H9 (cell line): Measurements from ENCODE around the gene RMI2. TPM values are rescaled to one million over a fixed set of nuclear protein-coding genes. Genes with fewer than 3 reads are reported as not detected.

ENCODE experiments used
- DNase-seq: peaks from one replicate; pipeline ENCODE4 v3.0.0-alpha.2; 2017
- H2AFZ ChIP-seq: one replicate; pipeline ENCODE4 v1.6.1; 2013; ENCODE audit warnings: mild to moderate bottlenecking, low read length, control low read depth, moderate library complexity
- H2AK5ac ChIP-seq: 2 replicates; pipeline ENCODE4 v1.6.1; 2013; ENCODE audit warnings: low read length, control low read depth, mixed read lengths; ENCODE audit not compliant: insufficient read length
- H2BK120ac ChIP-seq: one replicate; pipeline ENCODE4 v1.6.1; 2013; ENCODE audit warnings: low read depth, mild to moderate bottlenecking, low read length, control low read depth, inconsistent platforms; ENCODE audit not compliant: poor library complexity, severe bottlenecking
- H2BK12ac ChIP-seq: 2 replicates; pipeline ENCODE4 v1.6.1; 2013; ENCODE audit warnings: low read length, control low read depth, mixed read lengths, low read depth; ENCODE audit not compliant: insufficient read length
- H2BK15ac ChIP-seq: 2 replicates; pipeline ENCODE4 v1.6.1; 2013; ENCODE audit warnings: low read depth, low read length, control low read depth
- H2BK20ac ChIP-seq: one replicate; pipeline ENCODE4 v1.6.1; 2013; ENCODE audit warnings: low read depth, mild to moderate bottlenecking, low read length, control low read depth, inconsistent platforms; ENCODE audit not compliant: poor library complexity, severe bottlenecking
- H2BK5ac ChIP-seq: 2 replicates; pipeline ENCODE4 v1.6.1; 2013; ENCODE audit warnings: low read length, control low read depth, mixed read lengths; ENCODE audit not compliant: insufficient read length
- H3K14ac ChIP-seq: 2 replicates; pipeline ENCODE4 v1.6.1; 2013; ENCODE audit warnings: low read length, control low read depth; ENCODE audit not compliant: insufficient read depth
- H3K18ac ChIP-seq: 2 replicates; pipeline ENCODE4 v1.6.1; 2013; ENCODE audit warnings: low read depth, mild to moderate bottlenecking, mixed read lengths, low read length, control low read depth; ENCODE audit not compliant: insufficient read length
- H3K23ac ChIP-seq: 2 replicates; pipeline ENCODE4 v1.6.1; 2013; ENCODE audit warnings: low read length, control low read depth, mixed read lengths, low read depth; ENCODE audit not compliant: insufficient read length
- H3K23me2 ChIP-seq: 2 replicates; pipeline ENCODE4 v1.6.1; 2013; ENCODE audit warnings: low read depth, mild to moderate bottlenecking, mixed read lengths, low read length, control low read depth; ENCODE audit not compliant: insufficient read length, poor library complexity, severe bottlenecking
- H3K27ac ChIP-seq: 2 replicates; pipeline ENCODE4 v1.5.1; 2013; ENCODE audit warnings: low read length, control low read depth, mixed read lengths, low read depth; ENCODE audit not compliant: insufficient read length
- H3K27me3 ChIP-seq: 2 replicates; pipeline ENCODE4 v1.6.1; 2013; ENCODE audit warnings: low read length, control low read depth, inconsistent platforms; ENCODE audit not compliant: insufficient read depth
- H3K4ac ChIP-seq: 2 replicates; pipeline ENCODE4 v1.6.1; 2013; ENCODE audit warnings: low read depth, mild to moderate bottlenecking, control low read depth, inconsistent platforms, low read length, moderate library complexity
- H3K4me1 ChIP-seq: 2 replicates; pipeline ENCODE4 v1.6.1; 2013; ENCODE audit warnings: low read length, control low read depth, inconsistent platforms; ENCODE audit not compliant: insufficient read depth
- H3K4me2 ChIP-seq: 2 replicates; pipeline ENCODE4 v1.6.1; 2013; ENCODE audit warnings: low read length, control low read depth, mixed read lengths; ENCODE audit not compliant: insufficient read length, insufficient read depth
- H3K56ac ChIP-seq: 2 replicates; pipeline ENCODE4 v1.6.1; 2013; ENCODE audit warnings: low read depth, mild to moderate bottlenecking, mixed read lengths, low read length, control low read depth; ENCODE audit not compliant: insufficient read length
- H3K79me1 ChIP-seq: 2 replicates; pipeline ENCODE4 v1.6.1; 2013; ENCODE audit warnings: low read depth, mild to moderate bottlenecking, moderate library complexity, low read length, control low read depth, inconsistent platforms; ENCODE audit not compliant: insufficient read depth, poor library complexity, severe bottlenecking
- H3K79me2 ChIP-seq: 2 replicates; pipeline ENCODE4 v1.6.1; 2013; ENCODE audit warnings: low read length, control low read depth, inconsistent platforms; ENCODE audit not compliant: insufficient read depth
- H3K9ac ChIP-seq: 2 replicates; pipeline ENCODE4 v1.6.1; 2013; ENCODE audit warnings: low read length, control low read depth, mixed read lengths; ENCODE audit not compliant: insufficient read length; ENCODE audit errors: extremely low read depth
- H3K9me3 ChIP-seq: one replicate; pipeline ENCODE4 v1.6.1; 2013; ENCODE audit warnings: low read depth, low read length, inconsistent platforms; ENCODE audit not compliant: control insufficient read depth
- H3T11ph ChIP-seq: one replicate; pipeline ENCODE4 v1.6.1; 2013; ENCODE audit warnings: mild to moderate bottlenecking, low read length, control low read depth, inconsistent platforms
- H4K20me1 ChIP-seq: one replicate; pipeline ENCODE4 v1.6.1; 2013; ENCODE audit not compliant: control insufficient read depth, insufficient read length, insufficient read depth
- H4K5ac ChIP-seq: 2 replicates; pipeline ENCODE4 v1.6.1; 2013; ENCODE audit warnings: low read depth, mild to moderate bottlenecking, mixed read lengths, low read length, control low read depth; ENCODE audit not compliant: insufficient read length
- H4K8ac ChIP-seq: replicated peaks from 2 replicates; pipeline ENCODE4 v1.6.1; 2013; ENCODE audit warnings: low read length, control low read depth, mixed read lengths, low read depth; ENCODE audit not compliant: insufficient read length
- H4K91ac ChIP-seq: 2 replicates; pipeline ENCODE4 v1.6.1; 2013; ENCODE audit warnings: low read depth, mild to moderate bottlenecking, moderate library complexity, mixed read lengths, low read length, control low read depth; ENCODE audit not compliant: insufficient read length
- H3K27ac Mint-ChIP-seq, 3 experiments: 2 replicates in 2 of 3; 3 replicates in 1 of 3; pipeline ENCODE4 v1.8.0; 2020 to 2021; ENCODE audit warnings: mixed read lengths in 3 of 3, mild to moderate bottlenecking in 1 of 3, moderate library complexity in 1 of 3
- H3K27me3 Mint-ChIP-seq: 2 replicates; pipeline ENCODE4 v1.8.0; 2021; ENCODE audit warnings: low read depth, mild to moderate bottlenecking, moderate library complexity, mixed read lengths
- H3K36me3 Mint-ChIP-seq, 3 experiments: 2 replicates in 2 of 3; 3 replicates in 1 of 3; pipeline ENCODE4 v1.8.0; 2020 to 2021; ENCODE audit warnings: low read depth in 3 of 3, mixed read lengths in 3 of 3; ENCODE audit not compliant: insufficient read depth in 1 of 3
- H3K4me1 Mint-ChIP-seq, 2 experiments: 2 replicates each; pipeline ENCODE4 v1.8.0; 2020; ENCODE audit warnings: mixed read lengths in 2 of 2
- H3K4me3 Mint-ChIP-seq, 2 experiments: 2 replicates in 1 of 2; 3 replicates in 1 of 2; pipeline ENCODE4 v1.8.0; 2020 to 2021; ENCODE audit warnings: mild to moderate bottlenecking in 2 of 2, mixed read lengths in 2 of 2, moderate library complexity in 1 of 2
- H3K9me3 Mint-ChIP-seq, 2 experiments: 2 replicates in 1 of 2; 3 replicates in 1 of 2; pipeline ENCODE4 v1.8.0; 2020; ENCODE audit warnings: mild to moderate bottlenecking in 2 of 2, mixed read lengths in 2 of 2, moderate library complexity in 1 of 2
- CTCF ChIP-seq: fragments of 200-600 bp; sonication (generic); conservative IDR thresholded peaks from 3 replicates; pipeline ENCODE4 v1.8.0; 2021; ENCODE audit warnings: antibody characterized with exemption, mild to moderate bottlenecking
- WGBS: extraction: QIAGEN DNeasy Blood & Tissue Kit; methylation state at CpG from one replicate; pipeline ENCODE4 v1.1.7; 2013; ENCODE audit warnings: missing lambda C conversion rate, low lambda C conversion rate, mixed read lengths; ENCODE audit not compliant: insufficient read length; ENCODE audit errors: extremely low coverage; 5-methylcytosine and 5-hydroxymethylcytosine counted together
- total RNA-seq: library from RNA; stranded (reverse); gene quantifications from 2 replicates; pipeline ENCODE4 v1.2.1, GENCODE V29; 2021

The RMI2 gene
- total RNA-seq, 1 experiment from 2014 or later: 57.6 TPM

GRCh38 chr16:11319529-11320146, 25.6 kb upstream of the RMI2 start:
- Histone ChIP-seq H4K8ac (no peak overlapping the region), H3K9me3 (no peaks in the 10 kb centered on the region), H3K27me3 (no peaks in the 10 kb centered on the region), H3K18ac (no peak overlapping the region), H3K79me1 (no peaks in the 10 kb centered on the region), H4K5ac (no peak overlapping the region), H2BK12ac (no peak overlapping the region), H2AK5ac (no peak overlapping the region), H3K23me2 (no peaks in the 10 kb centered on the region), H3K23ac (no peak overlapping the region), H3K4ac (no peak overlapping the region), H3K9ac (no peak overlapping the region), H4K91ac (no peak overlapping the region), H3K14ac (no peak overlapping the region), H2BK120ac (no peak overlapping the region), H3K4me1 (peaks cover 4% of the 10 kb centered on the region; the same call in 1 of the 2 replicates), H2BK15ac (no peak overlapping the region), H3T11ph (no peak overlapping the region), H2BK5ac (no peak overlapping the region), H3K27ac (no peak overlapping the region), H3K79me2 (no peaks in the 10 kb centered on the region; the same call in 1 of the 2 replicates), H4K20me1 (no peaks in the 10 kb centered on the region), H2AFZ (no peak overlapping the region), H3K4me2 (no peak overlapping the region), H3K56ac (no peak overlapping the region), H2BK20ac (no peak overlapping the region)
- Mint-ChIP-seq H3K27ac (peak overlapping the region in 1 of 3 experiments; percentile 65; a peak in 1 of 7 replicates), H3K4me1 (peaks cover 33% of the 10 kb centered on the region in 2 experiments), H3K27me3 (no peaks in the 10 kb centered on the region; the same call in 1 of the 2 replicates), H3K9me3 (peaks cover 0 to 4% of the 10 kb centered on the region in 2 experiments; a peak in 2 of 5 replicates), H3K4me3 (no peak overlapping the region; a peak in 1 of 5 replicates), H3K36me3 (peaks cover 5 to 6% (median 5%) of the 10 kb centered on the region in 3 experiments; a peak in 4 of 7 replicates)
- no peak for DNase-seq
- no peak for TF ChIP-seq CTCF
- no CpG with 5 or more reads among the region's 8 CpGs for WGBS
